ENCODE results near the gene KIAA0930.
"Not testable (repeated sequence)": the region's sequence is repeated elsewhere in the genome, so short reads cannot be mapped to it uniquely, and the experiment has no call there.

The KIAA0930 gene

GRCh38 chr22:45262931-45263462 lies 22.3 kb upstream of the KIAA0930 start:
- no peak overlapping the region for H3K4me2 ChIP-seq (ENCODE audit: low read length, poor library complexity, severe bottlenecking)
- H3K36me3 ChIP-seq (ENCODE audit: control insufficient read depth in 1 of 2, insufficient read depth in 2 of 2, low read depth in 1 of 2, low read length in 2 of 2): peaks cover 0 to 6% of the 10 kb centered on the region in 2 experiments
- peak overlapping the region; percentile 39 to 60 for H2BK12ac ChIP-seq (ENCODE audit: low read length in 2 of 2)
- H2AFZ ChIP-seq (ENCODE audit: low read depth, low read length): no peak overlapping the region
- peak overlapping the region; percentile 1 to 62 for H3K18ac ChIP-seq (ENCODE audit: low read depth in 1 of 2, low read length in 2 of 2)
- H3K14ac ChIP-seq (ENCODE audit: low read length in 2 of 2): no peak overlapping the region
- 79% methylated on average over 14 of the region's 14 CpGs for WGBS
- H3K27me3 ChIP-seq (ENCODE audit: control insufficient read depth in 1 of 2, insufficient read depth in 1 of 2, low read length in 2 of 2): peaks cover 0 to 7% of the 10 kb centered on the region in 2 experiments
- peak overlapping the region; percentile 60 for H4K8ac ChIP-seq (ENCODE audit: low read length)
- no peaks in the 10 kb centered on the region for H3K9me3 ChIP-seq (ENCODE audit: control insufficient read depth, low read length)
- H4K91ac ChIP-seq (ENCODE audit: low read length): peak overlapping the region; percentile 83
- H3K4me1 ChIP-seq (ENCODE audit: control insufficient read depth, insufficient read depth, low read depth, low read length): peaks cover 12% of the 10 kb centered on the region
- H3K9ac ChIP-seq (ENCODE audit: low read length): peak overlapping the region; percentile 66
- H2AK5ac ChIP-seq (ENCODE audit: low read length, severe bottlenecking): peak overlapping the region; percentile 37
- H3K27ac ChIP-seq (ENCODE audit: low read length, poor library complexity, severe bottlenecking): no peak overlapping the region
- H2BK15ac ChIP-seq (ENCODE audit: low read depth, poor library complexity, severe bottlenecking): peak overlapping the region; percentile 52
- no peak overlapping the region for H2BK5ac ChIP-seq (ENCODE audit: low read depth, low read length, poor library complexity, severe bottlenecking)
- no peak overlapping the region for H3K23ac ChIP-seq (ENCODE audit: low read length in 2 of 2)
- peak overlapping the region in 1 of 2 experiments; percentile 33 for H3K4me3 ChIP-seq (ENCODE audit: insufficient read depth in 1 of 2, low read depth in 1 of 2, low read length in 2 of 2)
- H3K4ac ChIP-seq (ENCODE audit: low read depth in 1 of 2, low read length in 2 of 2): peak overlapping the region in 1 of 2 experiments; percentile 81
- no peak for DNase-seq
- H3K79me1 ChIP-seq (replicated peaks; ENCODE audit: low read length, poor library complexity, severe bottlenecking): no peaks in the 10 kb centered on the region
- H2BK120ac ChIP-seq (ENCODE audit: low read depth, low read length): peak overlapping the region; percentile 5

GRCh38 chr22:45262195-45262930 lies 21.7 kb upstream of the KIAA0930 start:
- H3K4me2 ChIP-seq (ENCODE audit: low read length, poor library complexity, severe bottlenecking): no peak overlapping the region
- no peak overlapping the region for H3K27ac ChIP-seq (ENCODE audit: low read length, poor library complexity, severe bottlenecking)
- 74% methylated on average over 13 of the region's 13 CpGs for WGBS
- H2BK120ac ChIP-seq (ENCODE audit: low read depth, low read length): no peak overlapping the region
- H3K18ac ChIP-seq (ENCODE audit: low read depth in 1 of 2, low read length in 2 of 2): peak overlapping the region in 1 of 2 experiments; percentile 14
- no peak overlapping the region for H2AK5ac ChIP-seq (ENCODE audit: low read length, severe bottlenecking)
- no peaks in the 10 kb centered on the region for H3K9me3 ChIP-seq (ENCODE audit: control insufficient read depth, low read length)
- DNase-seq: no peak
- peak overlapping the region in 1 of 2 experiments; percentile 60 for H2BK12ac ChIP-seq (ENCODE audit: low read length in 2 of 2)
- H3K4ac ChIP-seq (ENCODE audit: low read depth in 1 of 2, low read length in 2 of 2): no peak overlapping the region
- no peak overlapping the region for H4K91ac ChIP-seq (ENCODE audit: low read length)
- H3K9ac ChIP-seq (ENCODE audit: low read length): no peak overlapping the region
- no peak overlapping the region for H3K14ac ChIP-seq (ENCODE audit: low read length in 2 of 2)
- no peak overlapping the region for H3K4me3 ChIP-seq (ENCODE audit: insufficient read depth in 1 of 2, low read depth in 1 of 2, low read length in 2 of 2)
- H3K4me1 ChIP-seq (ENCODE audit: control insufficient read depth, insufficient read depth, low read depth, low read length): peaks cover 12% of the 10 kb centered on the region
- peaks cover 0 to 7% of the 10 kb centered on the region in 2 experiments for H3K27me3 ChIP-seq (ENCODE audit: control insufficient read depth in 1 of 2, insufficient read depth in 1 of 2, low read length in 2 of 2)
- no peak overlapping the region for H2AFZ ChIP-seq (ENCODE audit: low read depth, low read length)
- H2BK5ac ChIP-seq (ENCODE audit: low read depth, low read length, poor library complexity, severe bottlenecking): no peak overlapping the region
- H3K36me3 ChIP-seq (ENCODE audit: control insufficient read depth in 1 of 2, insufficient read depth in 2 of 2, low read depth in 1 of 2, low read length in 2 of 2): peaks cover 0 to 6% of the 10 kb centered on the region in 2 experiments
- H4K8ac ChIP-seq (ENCODE audit: low read length): no peak overlapping the region
- no peak overlapping the region for H3K23ac ChIP-seq (ENCODE audit: low read length in 2 of 2)
- H2BK15ac ChIP-seq (ENCODE audit: low read depth, poor library complexity, severe bottlenecking): no peak overlapping the region
- no peaks in the 10 kb centered on the region for H3K79me1 ChIP-seq (replicated peaks; ENCODE audit: low read length, poor library complexity, severe bottlenecking)

- H3K4me2 ChIP-seq (ENCODE audit: low read length, poor library complexity, severe bottlenecking): no peak overlapping the region
- DNase-seq: no peak
Observed at GRCh38 chr22:45261407-45262088, 20.9 kb upstream of the KIAA0930 start.

GRCh38 chr22:45260395-45260759 lies 19.7 kb upstream of the KIAA0930 start:
- H3K4ac ChIP-seq (ENCODE audit: low read depth in 1 of 2, low read length in 2 of 2); H4K8ac ChIP-seq (ENCODE audit: low read length); H2AK5ac ChIP-seq (ENCODE audit: low read length, severe bottlenecking); H3K18ac ChIP-seq (ENCODE audit: low read depth in 1 of 2, low read length in 2 of 2); H4K91ac ChIP-seq (ENCODE audit: low read length); DNase-seq; H2BK15ac ChIP-seq (ENCODE audit: low read depth, poor library complexity, severe bottlenecking); H2BK120ac ChIP-seq (ENCODE audit: low read depth, low read length); H3K23ac ChIP-seq (ENCODE audit: low read length in 2 of 2); H2AFZ ChIP-seq (ENCODE audit: low read depth, low read length); H3K79me1 ChIP-seq (replicated peaks; ENCODE audit: low read length, poor library complexity, severe bottlenecking); H3K4me2 ChIP-seq (ENCODE audit: low read length, poor library complexity, severe bottlenecking); H3K9ac ChIP-seq (ENCODE audit: low read length); H3K9me3 ChIP-seq (ENCODE audit: control insufficient read depth, low read length); H2BK5ac ChIP-seq (ENCODE audit: low read depth, low read length, poor library complexity, severe bottlenecking); H3K14ac ChIP-seq (ENCODE audit: low read length in 2 of 2); H3K36me3 ChIP-seq (ENCODE audit: control insufficient read depth in 1 of 2, insufficient read depth in 2 of 2, low read depth in 1 of 2, low read length in 2 of 2); H3K27ac ChIP-seq (ENCODE audit: low read length, poor library complexity, severe bottlenecking); H3K4me3 ChIP-seq (ENCODE audit: insufficient read depth in 1 of 2, low read depth in 1 of 2, low read length in 2 of 2); H2BK12ac ChIP-seq (ENCODE audit: low read length in 2 of 2); H3K27me3 ChIP-seq (ENCODE audit: control insufficient read depth in 1 of 2, insufficient read depth in 1 of 2, low read length in 2 of 2): not testable (repeated sequence)
- H3K4me1 ChIP-seq (ENCODE audit: control insufficient read depth, insufficient read depth, low read depth, low read length): peaks cover 12% of the 10 kb centered on the region
- WGBS: 91% methylated on average over 9 of the region's 9 CpGs

More at GRCh38 chr22:45261407-45262088, 20.9 kb upstream of the KIAA0930 start:
- peak overlapping the region; percentile 72 for H4K91ac ChIP-seq (ENCODE audit: low read length)
- H2AFZ ChIP-seq (ENCODE audit: low read depth, low read length): no peak overlapping the region
- H3K9me3 ChIP-seq (ENCODE audit: control insufficient read depth, low read length): no peaks in the 10 kb centered on the region
- H3K9ac ChIP-seq (ENCODE audit: low read length): no peak overlapping the region
- peaks cover 0 to 7% of the 10 kb centered on the region in 2 experiments for H3K27me3 ChIP-seq (ENCODE audit: control insufficient read depth in 1 of 2, insufficient read depth in 1 of 2, low read length in 2 of 2)
- H2BK120ac ChIP-seq (ENCODE audit: low read depth, low read length): no peak overlapping the region
- peaks cover 0 to 6% of the 10 kb centered on the region in 2 experiments for H3K36me3 ChIP-seq (ENCODE audit: control insufficient read depth in 1 of 2, insufficient read depth in 2 of 2, low read depth in 1 of 2, low read length in 2 of 2)
- no peak overlapping the region for H3K14ac ChIP-seq (ENCODE audit: low read length in 2 of 2)
- H3K23ac ChIP-seq (ENCODE audit: low read length in 2 of 2): no peak overlapping the region
- H3K4me3 ChIP-seq (ENCODE audit: insufficient read depth in 1 of 2, low read depth in 1 of 2, low read length in 2 of 2): no peak overlapping the region
- H3K79me1 ChIP-seq (replicated peaks; ENCODE audit: low read length, poor library complexity, severe bottlenecking): no peaks in the 10 kb centered on the region
- WGBS: 96% methylated on average over 19 of the region's 20 CpGs
- H2BK15ac ChIP-seq (ENCODE audit: low read depth, poor library complexity, severe bottlenecking): no peak overlapping the region
- H2BK12ac ChIP-seq (ENCODE audit: low read length in 2 of 2): no peak overlapping the region
- no peak overlapping the region for H2AK5ac ChIP-seq (ENCODE audit: low read length, severe bottlenecking)
- H3K27ac ChIP-seq (ENCODE audit: low read length, poor library complexity, severe bottlenecking): no peak overlapping the region
- no peak overlapping the region for H2BK5ac ChIP-seq (ENCODE audit: low read depth, low read length, poor library complexity, severe bottlenecking)
- no peak overlapping the region for H3K4ac ChIP-seq (ENCODE audit: low read depth in 1 of 2, low read length in 2 of 2)
- peak overlapping the region; percentile 17 for H4K8ac ChIP-seq (ENCODE audit: low read length)
- peaks cover 12% of the 10 kb centered on the region for H3K4me1 ChIP-seq (ENCODE audit: control insufficient read depth, insufficient read depth, low read depth, low read length)
- H3K18ac ChIP-seq (ENCODE audit: low read depth in 1 of 2, low read length in 2 of 2): no peak overlapping the region

Data from mesenchymal stem cell (in vitro differentiated cells and primary cell).